H1 (cell line): ENCODE results near the gene COPA.

Experiments used
- CEBPB ChIP-seq: IDR thresholded peaks from 2 replicates; pipeline ENCODE4 v1.6.1; 2012; ENCODE audit warnings: low read depth, low read length
- CREB1 ChIP-seq: IDR thresholded peaks from 2 replicates; pipeline ENCODE4 v1.6.1; 2012; ENCODE audit warnings: inconsistent platforms
- EP300 ChIP-seq, 2 experiments: IDR thresholded peaks; 1 replicate in 1 of 2; 2 replicates in 1 of 2; pipeline ENCODE4 v1.6.1; 2011 to 2012; ENCODE audit warnings: low read depth in 2 of 2, low read length in 2 of 2, mild to moderate bottlenecking in 2 of 2, borderline replicate concordance in 1 of 2, inconsistent platforms in 1 of 2, moderate library complexity in 1 of 2
- EZH2 ChIP-seq: fragments of 200-600 bp; sonication (generic); IDR thresholded peaks from 2 replicates; pipeline ENCODE4 v1.7.1; 2012; ENCODE audit warnings: low read depth, mild to moderate bottlenecking, moderate library complexity, low read length, inconsistent platforms; ENCODE audit not compliant: severe bottlenecking
- MAX ChIP-seq: IDR thresholded peaks from 2 replicates; pipeline ENCODE4 v1.6.1; 2012; ENCODE audit warnings: inconsistent platforms
- POLR2A ChIP-seq, 2 experiments: IDR thresholded peaks; 1 replicate in 1 of 2; 2 replicates in 1 of 2; pipeline ENCODE4 v1.6.1; 2011; ENCODE audit warnings: low read depth in 2 of 2, low read length in 2 of 2, mild to moderate bottlenecking in 2 of 2; ENCODE audit errors: control extremely low read depth in 1 of 2
- POLR2AphosphoS5 ChIP-seq: IDR thresholded peaks from 2 replicates; pipeline ENCODE4 v1.6.1; 2011; ENCODE audit warnings: low read depth, low read length
- RNF2 ChIP-seq: fragments of 200-900, 300-1000 bp; sonication (generic); IDR thresholded peaks from 2 replicates; pipeline ENCODE4 v1.7.1; 2016; ENCODE audit warnings: borderline replicate concordance, low read depth, mild to moderate bottlenecking, antibody characterized with exemption, low read length; ENCODE audit not compliant: poor library complexity, severe bottlenecking; ENCODE audit errors: missing control alignments
- TAF1 ChIP-seq: IDR thresholded peaks from 2 replicates; pipeline ENCODE4 v1.6.1; 2011; ENCODE audit warnings: mild to moderate bottlenecking, low read depth, low read length
- TBP ChIP-seq: IDR thresholded peaks from 2 replicates; pipeline ENCODE4 v1.6.1; 2011; ENCODE audit warnings: low read depth, low read length, improper control_type of control experiment
- TF ChIP-seq, protein P1 (sequence below), 3 experiments: IDR thresholded peaks; 1 replicate in 2 of 3; 2 replicates in 1 of 3; pipeline versions ENCODE4 v1.5.1 to v1.6.1; 2011; ENCODE audit warnings: low read length in 3 of 3, mild to moderate bottlenecking in 3 of 3, inconsistent platforms in 2 of 3, low read depth in 1 of 3, moderate library complexity in 1 of 3; ENCODE audit not compliant: insufficient read depth in 1 of 3; ENCODE audit errors: control extremely low read depth in 1 of 3

DNA sequence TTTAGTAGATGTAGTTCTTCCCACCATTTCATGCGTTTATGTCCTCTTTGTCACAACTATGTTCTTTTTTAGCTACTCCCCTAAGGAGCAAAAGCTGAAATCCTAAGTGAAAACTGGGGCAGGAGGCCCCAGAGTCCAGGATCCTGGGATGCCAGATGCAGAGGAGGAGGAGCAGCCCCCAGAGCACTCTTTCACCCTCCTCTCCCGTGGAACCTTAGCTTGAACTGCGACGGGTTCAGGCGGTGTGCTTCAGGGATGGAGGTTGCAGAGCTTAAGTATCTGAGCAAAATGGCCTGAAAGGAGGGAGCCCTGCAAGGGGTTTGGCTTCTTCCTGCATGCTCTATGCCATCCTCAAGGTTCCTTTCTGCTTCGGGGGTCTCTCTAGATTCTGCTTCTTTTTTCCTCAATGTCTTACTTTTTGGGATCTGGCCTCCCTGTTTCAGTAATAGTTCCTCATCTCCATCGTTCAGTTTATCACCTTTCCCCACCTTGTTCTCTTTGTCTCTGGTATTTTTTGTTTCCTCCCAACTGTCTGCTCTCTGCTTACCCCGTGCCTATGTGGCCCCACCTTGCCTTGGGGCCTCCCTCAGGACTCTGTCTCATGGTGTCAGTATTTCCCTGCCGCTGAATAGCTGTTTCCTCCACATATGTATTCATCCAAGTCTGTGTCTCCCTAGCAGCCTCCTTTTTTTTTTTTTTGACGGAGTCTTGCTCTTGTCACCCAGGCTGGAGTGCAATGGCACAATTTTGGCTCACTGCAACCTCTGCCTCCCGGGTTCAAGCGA is 21.1 kb upstream of the COPA start:
- TF ChIP-seq POLR2AphosphoS5, result no peak
- no peak for TF ChIP-seq RNF2
- no peak for TF ChIP-seq EZH2
- TF ChIP-seq, protein P1, sequence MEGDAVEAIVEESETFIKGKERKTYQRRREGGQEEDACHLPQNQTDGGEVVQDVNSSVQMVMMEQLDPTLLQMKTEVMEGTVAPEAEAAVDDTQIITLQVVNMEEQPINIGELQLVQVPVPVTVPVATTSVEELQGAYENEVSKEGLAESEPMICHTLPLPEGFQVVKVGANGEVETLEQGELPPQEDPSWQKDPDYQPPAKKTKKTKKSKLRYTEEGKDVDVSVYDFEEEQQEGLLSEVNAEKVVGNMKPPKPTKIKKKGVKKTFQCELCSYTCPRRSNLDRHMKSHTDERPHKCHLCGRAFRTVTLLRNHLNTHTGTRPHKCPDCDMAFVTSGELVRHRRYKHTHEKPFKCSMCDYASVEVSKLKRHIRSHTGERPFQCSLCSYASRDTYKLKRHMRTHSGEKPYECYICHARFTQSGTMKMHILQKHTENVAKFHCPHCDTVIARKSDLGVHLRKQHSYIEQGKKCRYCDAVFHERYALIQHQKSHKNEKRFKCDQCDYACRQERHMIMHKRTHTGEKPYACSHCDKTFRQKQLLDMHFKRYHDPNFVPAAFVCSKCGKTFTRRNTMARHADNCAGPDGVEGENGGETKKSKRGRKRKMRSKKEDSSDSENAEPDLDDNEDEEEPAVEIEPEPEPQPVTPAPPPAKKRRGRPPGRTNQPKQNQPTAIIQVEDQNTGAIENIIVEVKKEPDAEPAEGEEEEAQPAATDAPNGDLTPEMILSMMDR (IDR thresholded peaks at IDR 0.05; ENCODE audit: control extremely low read depth in 1 of 3, insufficient read depth in 1 of 3, low read depth in 1 of 3, low read length in 3 of 3), result no peak
- no peak for TF ChIP-seq CEBPB
- no peak for TF ChIP-seq TBP
- TF ChIP-seq TAF1, result no peak
- TF ChIP-seq CREB1, result no peak
- no peak for TF ChIP-seq POLR2A (IDR thresholded peaks at IDR 0.05; ENCODE audit: control extremely low read depth in 1 of 2, low read depth in 2 of 2, low read length in 2 of 2)
- no peak for TF ChIP-seq EP300 (IDR thresholded peaks at IDR 0.05; ENCODE audit: borderline replicate concordance in 1 of 2, low read depth in 2 of 2, low read length in 2 of 2)
- no peak for TF ChIP-seq MAX
